Thyroid gland (tissue), 4 donors: Measurements from ENCODE around the gene ACAP2. TPM values are rescaled to one million over a fixed set of nuclear protein-coding genes. Genes with fewer than 3 reads are reported as not detected.
A peak's percentile ranks its signal among the peaks of the same experiment; 100 is the strongest.

Experiments used
- DNase-seq, 2 donors: peaks; one replicate each; pipeline ENCODE4 v3.0.0-alpha.2; 2019
- H3K27ac ChIP-seq, 3 donors: fragments of 200-600 bp; sonication (generic); 1 replicate in 2 of 3; 2 replicates in 1 of 3; pipeline ENCODE4 v1.5.1; 2016 to 2019; ENCODE audit warnings: mild to moderate bottlenecking in 1 of 3, moderate library complexity in 1 of 3
- H3K27me3 ChIP-seq: fragments of 200-600 bp; sonication (generic); one replicate; pipeline ENCODE4 v1.5.1; 2019
- H3K36me3 ChIP-seq, 2 donors: fragments of 200-600 bp; sonication (generic); one replicate each; pipeline ENCODE4 v1.5.1; 2016 to 2019
- H3K4me1 ChIP-seq, 2 donors: fragments of 200-600 bp; sonication (generic); one replicate each; pipeline ENCODE4 v1.5.1; 2017 to 2019
- H3K4me3 ChIP-seq, 3 donors: fragments of 200-600 bp; sonication (generic); replicated peaks in 1 of 3; 1 replicate in 2 of 3; 2 replicates in 1 of 3; pipeline ENCODE4 v1.5.1; 2016; ENCODE audit warnings: mild to moderate bottlenecking in 1 of 3
- H3K9me3 ChIP-seq: fragments of 200-600 bp; sonication (generic); one replicate; pipeline ENCODE4 v1.5.1; 2017
- POLR2A ChIP-seq, 2 donors: fragments of 450-650 bp; IDR thresholded peaks; one replicate each; pipeline ENCODE4 v1.6.1; 2017; ENCODE audit warnings: antibody characterized with exemption in 2 of 2, mild to moderate bottlenecking in 2 of 2, moderate library complexity in 1 of 2
- WGBS, 2 donors: methylation state at CpG; one replicate each; pipeline ENCODE4 v1.1.5; 2017; 5-methylcytosine and 5-hydroxymethylcytosine counted together
- intact Hi-C: fragments of 100-400 bp; cut with DNase I; formaldehyde crosslinking; loops from one replicate; pipeline ENCODE4 v1.15.1; 2023
- total RNA-seq, 4 donors: library from RNA; depleted of rRNA; stranded (reverse); fragments of >200 nt; gene quantifications; one replicate each; pipeline ENCODE4 v1.2.3, GENCODE V29; 2016
- TF ChIP-seq, protein P1 (sequence below), 6 experiments: fragments of 200-600 bp in 3 of 6; fragments of 450-650 bp in 3 of 6; sonication (generic) in 3 of 6; IDR thresholded peaks; one replicate each; pipeline ENCODE4 v1.5.1; 2016 to 2019; ENCODE audit warnings: antibody characterized with exemption in 6 of 6, mild to moderate bottlenecking in 2 of 6, inconsistent platforms in 1 of 6, moderate library complexity in 1 of 6

Gene ACAP2
- total RNA-seq, 4 donors from 2014 or later, result 61.7 to 685 (median 71.3) TPM

DNA sequence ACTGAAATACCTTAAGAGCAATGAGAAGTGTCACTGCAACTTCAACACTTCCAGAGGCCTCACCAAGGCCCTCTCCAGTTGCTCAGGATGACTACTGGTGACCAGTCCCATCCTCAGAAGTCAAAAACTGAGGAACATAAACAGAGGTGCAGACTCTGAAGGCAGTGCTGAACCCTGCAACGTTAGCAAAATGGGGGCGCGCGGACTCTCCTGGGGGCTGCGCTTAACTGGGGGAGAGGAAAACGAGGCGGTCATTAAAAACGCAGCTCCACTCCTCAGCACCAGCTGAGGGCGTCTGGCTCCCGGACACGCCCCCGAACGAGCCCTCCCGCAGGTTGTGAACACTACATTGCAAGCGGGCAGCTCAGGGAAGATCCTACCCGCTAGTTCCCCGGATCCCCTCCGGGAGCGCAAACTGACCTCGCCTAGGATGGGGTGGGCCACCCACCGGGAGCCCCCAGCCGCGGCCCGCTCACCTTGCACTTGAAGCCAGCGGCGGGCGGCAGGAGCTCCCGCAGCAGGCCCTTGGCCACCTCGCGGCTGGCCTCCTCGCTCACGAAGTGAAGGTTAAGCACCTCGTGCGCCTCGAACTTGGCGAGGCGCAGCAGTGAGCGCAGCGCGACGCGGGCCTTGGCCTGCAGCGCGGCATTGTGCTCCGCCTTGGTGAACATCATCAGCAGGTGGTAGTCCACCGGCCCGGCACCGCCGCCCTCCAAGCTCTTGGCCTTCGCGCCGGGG, 172.6 kb downstream of the ACAP2 start:
- 3 to 5% methylated on average over 8 to 26 of the region's 52 CpGs for WGBS, 2 donors
- no peaks in the 10 kb centered on the region for H3K27me3 ChIP-seq
- H3K9me3 ChIP-seq, result no peaks in the 10 kb centered on the region
- H3K4me3 ChIP-seq, result peak overlapping the region; percentile 52 to 84 (median 70)
- no peak for TF ChIP-seq POLR2A (IDR thresholded peaks at IDR 0.05)
- TF ChIP-seq, protein P1, sequence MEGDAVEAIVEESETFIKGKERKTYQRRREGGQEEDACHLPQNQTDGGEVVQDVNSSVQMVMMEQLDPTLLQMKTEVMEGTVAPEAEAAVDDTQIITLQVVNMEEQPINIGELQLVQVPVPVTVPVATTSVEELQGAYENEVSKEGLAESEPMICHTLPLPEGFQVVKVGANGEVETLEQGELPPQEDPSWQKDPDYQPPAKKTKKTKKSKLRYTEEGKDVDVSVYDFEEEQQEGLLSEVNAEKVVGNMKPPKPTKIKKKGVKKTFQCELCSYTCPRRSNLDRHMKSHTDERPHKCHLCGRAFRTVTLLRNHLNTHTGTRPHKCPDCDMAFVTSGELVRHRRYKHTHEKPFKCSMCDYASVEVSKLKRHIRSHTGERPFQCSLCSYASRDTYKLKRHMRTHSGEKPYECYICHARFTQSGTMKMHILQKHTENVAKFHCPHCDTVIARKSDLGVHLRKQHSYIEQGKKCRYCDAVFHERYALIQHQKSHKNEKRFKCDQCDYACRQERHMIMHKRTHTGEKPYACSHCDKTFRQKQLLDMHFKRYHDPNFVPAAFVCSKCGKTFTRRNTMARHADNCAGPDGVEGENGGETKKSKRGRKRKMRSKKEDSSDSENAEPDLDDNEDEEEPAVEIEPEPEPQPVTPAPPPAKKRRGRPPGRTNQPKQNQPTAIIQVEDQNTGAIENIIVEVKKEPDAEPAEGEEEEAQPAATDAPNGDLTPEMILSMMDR (IDR thresholded peaks at IDR 0.05), result no peak
- intact Hi-C loops, result loop anchor here (10.0 kb wide), 1 partner anchor 175 kb away; the partner anchor contains the start of gene ACAP2
- peak overlapping the region in 2 of 3 donors; percentile 60 to 68 for H3K27ac ChIP-seq
- peaks cover 15 to 17% of the 10 kb centered on the region in 2 donors for H3K4me1 ChIP-seq
- DNase-seq, result peak; percentile 15 to 32
- no peaks in the 10 kb centered on the region for H3K36me3 ChIP-seq

DNA sequence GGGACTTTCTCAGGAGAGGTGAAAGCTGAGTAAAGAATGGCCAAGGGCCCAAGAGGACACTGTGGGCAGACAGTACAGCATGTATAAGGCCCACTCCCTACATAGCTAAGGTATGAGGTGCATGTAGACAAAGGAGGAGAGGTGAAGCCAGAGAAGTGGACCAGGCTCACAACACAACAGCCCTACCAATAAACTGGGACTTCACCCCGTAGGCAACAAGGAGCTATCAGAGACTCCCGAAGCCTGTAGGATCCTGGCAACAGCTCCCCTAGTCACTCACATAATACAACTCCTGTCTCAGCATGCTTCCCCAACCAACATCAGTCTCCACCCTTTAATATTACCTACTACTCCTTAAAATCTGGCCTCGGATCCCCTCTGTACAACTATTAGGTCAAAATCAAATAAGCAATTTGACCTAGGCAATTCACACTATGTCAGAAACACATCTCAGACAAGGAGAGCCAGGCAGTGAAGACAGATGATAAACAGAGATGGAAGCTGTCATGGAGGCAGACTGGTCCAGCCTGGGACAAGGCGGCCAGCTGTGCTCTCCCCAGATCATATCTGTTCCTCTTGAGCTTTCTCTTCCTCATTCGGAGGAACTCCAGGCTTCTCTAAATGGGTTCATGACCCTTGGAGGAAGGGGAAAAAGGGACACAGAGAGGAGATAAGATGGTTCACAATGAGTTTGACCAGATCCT, 173.3 kb downstream of the ACAP2 start:
- no peak for TF ChIP-seq POLR2A (IDR thresholded peaks at IDR 0.05)
- TF ChIP-seq, protein P1 (IDR thresholded peaks at IDR 0.05), result no peak
- Histone ChIP-seq H3K4me1 (peaks cover 15 to 17% of the 10 kb centered on the region in 2 donors), H3K27me3 (no peaks in the 10 kb centered on the region), H3K36me3 (no peaks in the 10 kb centered on the region), H3K27ac (no peak overlapping the region), H3K9me3 (no peaks in the 10 kb centered on the region), H3K4me3 (no peak overlapping the region)
- 80 to 84% methylated on average over 5 of the region's 5 CpGs for WGBS, 2 donors
- DNase-seq, result no peak
- intact Hi-C loops, result loop anchor here (10.0 kb wide), 1 partner anchor 175 kb away; the partner anchor contains the start of gene ACAP2

DNA sequence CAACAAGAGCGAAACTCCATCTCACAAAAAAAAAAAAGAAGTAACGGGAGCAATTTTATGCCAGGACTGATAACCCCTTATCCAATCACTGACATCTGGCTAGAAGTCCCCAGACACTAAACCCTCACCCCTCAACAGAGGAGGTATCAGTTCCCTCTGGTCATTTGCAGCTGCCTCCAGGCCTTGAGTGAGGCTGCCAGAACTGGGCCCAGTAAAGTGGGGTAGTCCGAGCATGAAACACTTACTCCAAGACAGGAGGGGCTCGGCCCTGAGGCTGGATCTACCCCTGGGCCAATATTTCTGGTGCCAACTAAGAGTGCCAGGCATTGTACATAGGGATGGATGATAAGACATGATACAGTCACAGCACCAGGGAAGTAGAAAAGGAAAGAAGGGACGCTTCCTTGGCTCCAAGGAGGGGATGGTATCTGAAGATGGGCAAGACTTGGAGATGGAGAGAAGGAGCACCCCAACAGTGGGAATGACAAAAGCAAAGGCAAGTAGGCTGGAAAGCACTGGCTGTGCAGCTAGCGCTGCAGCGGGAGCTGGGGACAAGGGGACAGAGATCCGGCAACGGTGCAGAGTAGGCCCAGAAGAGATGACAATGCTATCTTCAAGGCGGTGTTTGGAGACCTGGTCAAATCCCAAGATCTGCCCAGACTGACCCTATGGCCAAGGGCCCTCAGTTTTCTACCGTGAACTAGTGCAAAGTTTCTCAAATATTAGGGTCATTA, 174.1 kb downstream of the ACAP2 start:
- H3K27me3 ChIP-seq, result no peaks in the 10 kb centered on the region
- H3K4me1 ChIP-seq, result peaks cover 15 to 17% of the 10 kb centered on the region in 2 donors
- no peak overlapping the region for H3K27ac ChIP-seq
- WGBS, 2 donors, result 95 to 97% methylated on average over 11 of the region's 11 CpGs
- no peak for DNase-seq
- TF ChIP-seq, protein P1 (IDR thresholded peaks at IDR 0.05), result no peak
- TF ChIP-seq POLR2A (IDR thresholded peaks at IDR 0.05), result no peak
- no peak overlapping the region for H3K4me3 ChIP-seq
- no peaks in the 10 kb centered on the region for H3K36me3 ChIP-seq
- intact Hi-C loops, result no loop called here
- no peaks in the 10 kb centered on the region for H3K9me3 ChIP-seq

DNA sequence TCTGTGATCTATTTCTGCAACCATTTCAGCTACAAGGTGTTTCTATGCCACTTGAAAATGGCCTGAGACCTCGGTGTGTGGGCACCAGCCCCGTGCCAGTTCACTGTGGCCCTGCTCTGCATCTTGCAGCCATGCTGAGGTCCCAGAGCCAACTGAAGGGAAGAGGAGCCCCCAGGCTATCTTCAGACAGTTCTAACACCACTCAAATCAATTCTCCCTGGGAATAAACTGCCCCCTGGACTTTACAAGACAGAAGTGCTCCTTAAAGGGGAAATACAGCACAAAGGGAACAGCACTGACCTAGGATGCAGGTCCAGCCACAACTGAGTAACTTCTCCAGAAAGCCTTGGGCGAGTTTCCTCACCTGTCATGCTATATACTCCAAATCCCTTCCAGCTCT, 175.7 kb downstream of the ACAP2 start:
- no peak for TF ChIP-seq POLR2A (IDR thresholded peaks at IDR 0.05)
- TF ChIP-seq, protein P1 (IDR thresholded peaks at IDR 0.05), result no peak
- Histone ChIP-seq H3K27ac (no peak overlapping the region), H3K27me3 (no peaks in the 10 kb centered on the region), H3K9me3 (no peaks in the 10 kb centered on the region), H3K36me3 (no peaks in the 10 kb centered on the region), H3K4me1 (peaks cover 15 to 17% of the 10 kb centered on the region in 2 donors), H3K4me3 (no peak overlapping the region)
- no peak for DNase-seq
- WGBS, 2 donors, result 80 to 87% methylated on average over 3 of the region's 3 CpGs
- intact Hi-C loops, result no loop called here
